ENCODE results near the gene BTBD2. TPM values are rescaled to one million over a fixed set of nuclear protein-coding genes. Genes with fewer than 3 reads are reported as not detected.

The BTBD2 gene
- total RNA-seq, 1 experiment from 2014 or later = 110 TPM

- Mint-ChIP-seq H3K4me3 (no peak overlapping the region; a peak in 1 of 5 replicates), H3K27me3 (ENCODE audit: low read depth) (no peaks in the 10 kb centered on the region), H3K9me3 (no peaks in the 10 kb centered on the region; a peak in 1 of 5 replicates), H3K27ac (peak overlapping the region in 1 of 3 experiments; percentile 63; a peak in 1 of 7 replicates), H3K36me3 (ENCODE audit: insufficient read depth in 1 of 3, low read depth in 3 of 3) (no peaks in the 10 kb centered on the region), H3K4me1 (peaks cover 18 to 19% of the 10 kb centered on the region in 2 experiments)
- H3K9ac ChIP-seq (ENCODE audit: extremely low read depth, insufficient read length, low read length) = no peak overlapping the region
- no peaks in the 10 kb centered on the region for H3K79me1 ChIP-seq (ENCODE audit: insufficient read depth, low read depth, low read length, poor library complexity, severe bottlenecking)
- no peak overlapping the region for H3K18ac ChIP-seq (ENCODE audit: insufficient read length, low read depth, low read length)
- H3K14ac ChIP-seq (ENCODE audit: insufficient read depth, low read length) = no peak overlapping the region
- H2BK120ac ChIP-seq (ENCODE audit: low read depth, low read length, poor library complexity, severe bottlenecking) = no peak overlapping the region
- no peaks in the 10 kb centered on the region for H3K9me3 ChIP-seq (ENCODE audit: control insufficient read depth, low read depth, low read length)
- no peak overlapping the region for H2BK5ac ChIP-seq (ENCODE audit: insufficient read length, low read length)
- no peak for TF ChIP-seq CTCF (conservative IDR thresholded peaks at IDR 0.05)
- no peaks in the 10 kb centered on the region for H4K20me1 ChIP-seq (ENCODE audit: control insufficient read depth, insufficient read depth, insufficient read length)
- H3K4ac ChIP-seq (ENCODE audit: low read depth, low read length) = no peak overlapping the region
- H2AK5ac ChIP-seq (ENCODE audit: insufficient read length, low read length) = no peak overlapping the region
- H3T11ph ChIP-seq (ENCODE audit: low read length) = no peak overlapping the region
- peaks cover 10% of the 10 kb centered on the region for H3K23me2 ChIP-seq (ENCODE audit: insufficient read length, low read depth, low read length, poor library complexity, severe bottlenecking)
- no peak overlapping the region for H3K56ac ChIP-seq (ENCODE audit: insufficient read length, low read depth, low read length)
- no peak overlapping the region for H2AFZ ChIP-seq (ENCODE audit: low read length)
- no peak overlapping the region for H2BK12ac ChIP-seq (ENCODE audit: insufficient read length, low read depth, low read length)
- no peaks in the 10 kb centered on the region for H3K4me1 ChIP-seq (ENCODE audit: insufficient read depth, low read length)
- no peak overlapping the region for H3K27ac ChIP-seq (ENCODE audit: insufficient read length, low read depth, low read length)
- H2BK20ac ChIP-seq (ENCODE audit: low read depth, low read length, poor library complexity, severe bottlenecking) = no peak overlapping the region
- H3K23ac ChIP-seq (ENCODE audit: insufficient read length, low read depth, low read length) = no peak overlapping the region
- H2BK15ac ChIP-seq (ENCODE audit: low read depth, low read length) = no peak overlapping the region
- H3K79me2 ChIP-seq (ENCODE audit: insufficient read depth, low read length) = no peaks in the 10 kb centered on the region
- H4K91ac ChIP-seq (ENCODE audit: insufficient read length, low read depth, low read length) = no peak overlapping the region
- no peak for DNase-seq
- no peak overlapping the region for H4K5ac ChIP-seq (ENCODE audit: insufficient read length, low read depth, low read length)
- no peak overlapping the region for H3K4me2 ChIP-seq (ENCODE audit: insufficient read depth, insufficient read length, low read length)
- no peak overlapping the region for H4K8ac ChIP-seq (replicated peaks; ENCODE audit: insufficient read length, low read depth, low read length)
- no CpG with 5 or more reads among the region's 38 CpGs for WGBS (ENCODE audit: extremely low coverage, insufficient read length, low lambda C conversion rate)
- H3K27me3 ChIP-seq (ENCODE audit: insufficient read depth, low read length) = no peaks in the 10 kb centered on the region
Measured at GRCh38 chr19:2064788-2065524, 49.4 kb upstream of the BTBD2 start.
